SK-N-SH (cell line): ENCODE measurements around the gene KYNU. TPM values are rescaled to one million over a fixed set of nuclear protein-coding genes. Genes with fewer than 3 reads are reported as not detected.

Source experiments
- CTCF ChIA-PET: fragments of 300-600, 350-600 bp; formaldehyde crosslinking; extraction: SDS; loops from one replicate; lab custom pipeline; 2021; lab: Yijun Ruan, JAX
- POLR2A ChIA-PET: fragments of 350-600 bp; sonication (Branson Sonifier 250); formaldehyde crosslinking; extraction: SDS; loops from one replicate; lab custom pipeline; 2020; ENCODE audit warnings: antibody characterized with exemption, inconsistent platforms; lab: Yijun Ruan, JAX
- DNase-seq: peaks from one replicate; pipeline ENCODE4 v3.0.0; 2012
- H2AFZ ChIP-seq: fragments of 200-600 bp; sonication (generic); 2 replicates; pipeline ENCODE4 v1.8.1; 2016; ENCODE audit warnings: antibody characterized with exemption, mild to moderate bottlenecking, low read depth
- H3F3A ChIP-seq: fragments of 200-600 bp; sonication (generic); replicated peaks from 2 replicates; pipeline ENCODE3; 2016; ENCODE audit warnings: antibody characterized with exemption, mild to moderate bottlenecking; ENCODE audit not compliant: insufficient read depth
- H3K27ac ChIP-seq, 2 experiments: fragments of 200-500 bp in 1 of 2; fragments of 200-600 bp in 1 of 2; sonication (Bioruptor generic) in 1 of 2; sonication (generic), shearing (Covaris generic) in 1 of 2; 2 replicates each; pipeline versions ENCODE4 v1.5.1 to v1.6.1; 2014 to 2016; ENCODE audit warnings: low read depth in 2 of 2, inconsistent platforms in 1 of 2, low read length in 1 of 2, mild to moderate bottlenecking in 1 of 2, mixed read lengths in 1 of 2
- H3K27me3 ChIP-seq: fragments of 200-600 bp; sonication (generic), shearing (Covaris generic); 2 replicates; pipeline ENCODE4 v1.6.1; 2016; ENCODE audit warnings: mixed run types; ENCODE audit not compliant: insufficient read depth
- H3K36me3 ChIP-seq, 2 experiments: fragments of 200-500 bp in 1 of 2; fragments of 200-600 bp in 1 of 2; sonication (Bioruptor generic) in 1 of 2; sonication (generic) in 1 of 2; replicated peaks in 1 of 2; 2 replicates each; pipeline versions ENCODE3 to v1.5.1; 2014 to 2016; ENCODE audit warnings: low read length in 1 of 2, mild to moderate bottlenecking in 1 of 2; ENCODE audit not compliant: insufficient read depth in 2 of 2, control insufficient read depth in 1 of 2
- H3K4me1 ChIP-seq, 2 experiments: fragments of 200-500 bp in 1 of 2; fragments of 200-600 bp in 1 of 2; sonication (Bioruptor generic) in 1 of 2; sonication (generic), shearing (Covaris generic) in 1 of 2; 2 replicates each; pipeline versions ENCODE4 v1.5.1 to v1.6.1; 2014 to 2016; ENCODE audit warnings: low read depth in 1 of 2, low read length in 1 of 2, mixed run types in 1 of 2; ENCODE audit not compliant: insufficient read depth in 2 of 2, control insufficient read depth in 1 of 2
- H3K4me2 ChIP-seq: fragments of 200-600 bp; sonication (generic), shearing (Covaris generic); 2 replicates; pipeline ENCODE4 v1.6.1; 2017; ENCODE audit warnings: mixed run types
- H3K4me3 ChIP-seq, 2 experiments: fragments of 200-500 bp in 1 of 2; fragments of 200-600 bp in 1 of 2; sonication (Bioruptor generic) in 1 of 2; sonication (generic), shearing (Covaris generic) in 1 of 2; 2 replicates each; pipeline versions ENCODE4 v1.5.1 to v1.8.1; 2014 to 2016; ENCODE audit warnings: low read depth in 2 of 2, inconsistent platforms in 1 of 2, low read length in 1 of 2, mild to moderate bottlenecking in 1 of 2, mixed read lengths in 1 of 2, moderate library complexity in 1 of 2
- H3K79me2 ChIP-seq: fragments of 200-600 bp; sonication (generic); 2 replicates; pipeline ENCODE4 v1.8.1; 2017; ENCODE audit warnings: mild to moderate bottlenecking; ENCODE audit not compliant: insufficient read depth
- H3K9ac ChIP-seq: fragments of 200-600 bp; sonication (generic); 2 replicates; pipeline ENCODE4 v1.6.1; 2017; ENCODE audit warnings: mixed run types
- H3K9me2 ChIP-seq: fragments of 200-600 bp; sonication (generic); 2 replicates; pipeline ENCODE4 v1.6.1; 2017; ENCODE audit warnings: mixed run types
- H3K9me3 ChIP-seq: fragments of 200-600 bp; sonication (generic); 2 replicates; pipeline ENCODE4 v1.6.1; 2017; ENCODE audit warnings: mixed run types, mild to moderate bottlenecking, moderate library complexity
- H4K20me1 ChIP-seq: fragments of 200-600 bp; sonication (generic); 2 replicates; pipeline ENCODE4 v1.6.1; 2017; ENCODE audit warnings: mild to moderate bottlenecking, mixed run types; ENCODE audit not compliant: insufficient read depth
- CTCF ChIP-seq: fragments of 200-600 bp; sonication (generic); IDR thresholded peaks from 2 replicates; pipeline ENCODE4 v1.6.1; 2017; ENCODE audit warnings: antibody characterized with exemption, mild to moderate bottlenecking, moderate library complexity
- EP300 ChIP-seq, 2 experiments: IDR thresholded peaks; 2 replicates each; pipeline versions ENCODE4 v1.4.0 to v1.6.1; 2012; ENCODE audit warnings: borderline replicate concordance in 1 of 2, low read depth in 1 of 2, low read length in 1 of 2
- EZH2phosphoT487 ChIP-seq: fragments of 200-600 bp; sonication (generic); IDR thresholded peaks from 2 replicates; pipeline ENCODE4 v1.6.1; 2017; ENCODE audit warnings: low read depth, mixed run types, mild to moderate bottlenecking, antibody characterized with exemption, moderate library complexity, borderline replicate concordance
- FOSL2 ChIP-seq: IDR thresholded peaks from 2 replicates; pipeline ENCODE4 v1.4.0; 2012; ENCODE audit warnings: low read depth, mild to moderate bottlenecking, moderate library complexity, borderline replicate concordance
- JUND ChIP-seq: IDR thresholded peaks from 2 replicates; pipeline ENCODE4 v1.4.0; 2012
- MAX ChIP-seq: IDR thresholded peaks from 2 replicates; pipeline ENCODE4 v1.4.0; 2012; ENCODE audit warnings: low read depth
- NFIC ChIP-seq: IDR thresholded peaks from 2 replicates; pipeline ENCODE4 v1.4.0; 2012; ENCODE audit warnings: borderline replicate concordance
- PBX3 ChIP-seq: IDR thresholded peaks from 2 replicates; pipeline ENCODE4; 2012
- RAD21 ChIP-seq: IDR thresholded peaks from 2 replicates; pipeline ENCODE4 v1.6.1; 2012; ENCODE audit warnings: mild to moderate bottlenecking, low read length
- RXRA ChIP-seq: IDR thresholded peaks from 2 replicates; pipeline ENCODE4 v1.4.0; 2012; ENCODE audit warnings: low read depth, mild to moderate bottlenecking, borderline replicate concordance
- TEAD4 ChIP-seq: IDR thresholded peaks from 2 replicates; pipeline ENCODE4 v1.4.0; 2012; ENCODE audit warnings: mild to moderate bottlenecking, borderline replicate concordance; ENCODE audit not compliant: insufficient read depth
- WGBS: methylation state at CpG from one replicate; pipeline ENCODE4 v1.1.6; 2017; ENCODE audit warnings: low lambda C conversion rate; 5-methylcytosine and 5-hydroxymethylcytosine counted together
- polyA plus RNA-seq, 3 experiments: library from polyadenylated mRNA; depleted of rRNA; stranded (reverse); fragments of >200 nt; gene quantifications; 2 replicates each; pipeline ENCODE4 v1.2.3, GENCODE V29; 2012

Gene KYNU
- polyA plus RNA-seq, 1 of the 3 experiments (the other 2 are of a cell fraction), result not detected

GRCh38 chr2:142975239-142975638 is 97.8 kb downstream of the KYNU start:
- H3K36me3 ChIP-seq, result no peaks in the 10 kb centered on the region
- no peak overlapping the region for H3K27ac ChIP-seq
- H3K79me2 ChIP-seq, result no peaks in the 10 kb centered on the region
- 29% methylated on average over 1 of the region's 1 CpG for WGBS
- H3K9me2 ChIP-seq, result no peaks in the 10 kb centered on the region
- no peaks in the 10 kb centered on the region for H4K20me1 ChIP-seq
- H3K9me3 ChIP-seq, result no peaks in the 10 kb centered on the region
- no peaks in the 10 kb centered on the region for H3K27me3 ChIP-seq
- no peaks in the 10 kb centered on the region for H3F3A ChIP-seq
- no peak overlapping the region for H3K4me3 ChIP-seq
- no peak for TF ChIP-seq TEAD4
- TF ChIP-seq, all 33 proteins: peak for 0
- no peak overlapping the region for H2AFZ ChIP-seq
- POLR2A ChIA-PET, result no interaction called here
- DNase-seq, result no peak
- H3K9ac ChIP-seq, result no peak overlapping the region
- CTCF ChIA-PET, result interaction anchor here (0.6 to 4.4 kb wide), 4 partner anchors 14 to 1643 kb away, joined by 3 to 24 read pairs (median 4); no protein-coding TSS in a partner anchor
- no peak overlapping the region for H3K4me2 ChIP-seq
- no peaks in the 10 kb centered on the region; a peak in 1 of 4 replicates for H3K4me1 ChIP-seq

DNA sequence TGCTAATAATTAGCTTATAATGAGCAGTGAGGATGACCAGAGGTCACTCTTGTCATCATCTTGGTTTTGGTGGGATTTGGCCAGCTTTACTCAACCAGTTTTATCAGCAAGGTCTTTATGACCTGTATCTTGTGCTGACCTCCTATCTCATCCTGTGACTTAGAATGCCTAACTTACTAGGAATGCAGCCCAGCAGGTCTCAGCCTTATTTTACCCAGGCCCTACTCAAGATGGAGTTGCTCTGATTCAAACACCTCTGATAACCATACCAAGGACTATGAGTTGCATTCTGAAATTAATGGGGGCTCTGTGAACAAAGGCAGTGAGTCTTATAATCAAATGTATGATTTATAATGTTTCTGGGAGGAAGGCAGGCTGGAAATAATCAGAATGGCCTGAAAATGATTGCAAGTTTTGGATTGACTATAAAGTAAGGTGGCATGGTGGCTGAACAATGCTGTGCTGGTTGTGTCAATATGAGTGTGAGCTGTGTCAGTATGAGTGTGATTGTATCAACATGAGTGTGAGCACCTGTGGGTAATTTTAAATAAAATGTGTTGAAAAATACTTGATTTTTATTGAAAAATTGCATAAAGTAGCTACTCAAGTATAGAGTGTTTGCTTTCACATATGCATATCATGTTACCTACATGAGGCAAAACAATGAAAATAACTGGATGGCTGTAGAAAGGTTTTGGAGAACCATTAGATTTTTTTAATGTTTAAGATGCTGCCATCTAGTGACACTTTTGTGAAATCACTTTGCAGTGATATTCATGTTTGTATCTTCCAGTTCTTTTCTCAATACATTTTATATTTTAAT is 103.0 kb downstream of the KYNU start:
- H3K27me3 ChIP-seq, result no peaks in the 10 kb centered on the region
- no peak overlapping the region for H3K9ac ChIP-seq
- H3K9me2 ChIP-seq, result no peaks in the 10 kb centered on the region
- DNase-seq, result no peak
- no peaks in the 10 kb centered on the region for H3K36me3 ChIP-seq
- no peak overlapping the region for H3K4me2 ChIP-seq
- no peaks in the 10 kb centered on the region for H3K9me3 ChIP-seq
- H3F3A ChIP-seq, result no peaks in the 10 kb centered on the region
- no peaks in the 10 kb centered on the region for H4K20me1 ChIP-seq
- CTCF ChIA-PET, result interaction anchor here (1.1 to 3.0 kb wide), 7 partner anchors 9 to 297 kb away, joined by 3 to 24 read pairs (median 6); no protein-coding TSS in a partner anchor
- no peaks in the 10 kb centered on the region for H3K4me1 ChIP-seq
- POLR2A ChIA-PET, result no interaction called here
- no peak overlapping the region for H2AFZ ChIP-seq
- TF ChIP-seq EZH2phosphoT487, result no peak
- peak; percentile 68 for TF ChIP-seq RAD21
- peak; percentile 71 for TF ChIP-seq CTCF
- no peak for TF ChIP-seq JUND
- no peak for TF ChIP-seq MAX
- TF ChIP-seq NFIC, result no peak
- TF ChIP-seq EP300 (IDR thresholded peaks at IDR 0.05; ENCODE audit: borderline replicate concordance in 1 of 2, low read depth in 1 of 2, low read length in 1 of 2), result no peak
- TF ChIP-seq PBX3, result no peak
- TF ChIP-seq RXRA, result no peak
- TF ChIP-seq FOSL2, result no peak
- no peak overlapping the region for H3K4me3 ChIP-seq
- H3K27ac ChIP-seq, result no peak overlapping the region
- no peaks in the 10 kb centered on the region for H3K79me2 ChIP-seq
